Activated CD4-positive, alpha-beta T cell treated with anti-CD3 and anti-CD28 coated beads for 36 hours (primary cell): ENCODE data around the gene IQGAP2. TPM values are rescaled to one million over a fixed set of nuclear protein-coding genes. Genes with fewer than 3 reads are reported as not detected.
A peak's percentile ranks its signal among the peaks of the same experiment; 100 is the strongest.
"Not testable (repeated sequence)": the region's sequence is repeated elsewhere in the genome, so short reads cannot be mapped to it uniquely, and the experiment has no call there.

Experiments
- ATAC-seq: fragments of 200-7000 bp; cut with Tn5 transposase; one replicate; pipeline ENCODE4 v1.10.0; 2021; ENCODE audit warnings: mild to moderate bottlenecking, moderate library complexity
- CTCF ChIA-PET: fragments of 350-600 bp; sonication (Branson Sonifier 250); formaldehyde crosslinking; loops from one replicate; lab custom pipeline; 2021; ENCODE audit warnings: antibody characterized with exemption; lab: Charles Lee
- POLR2A ChIA-PET: fragments of 350-600 bp; sonication (Branson Sonifier 250); formaldehyde crosslinking; loops from one replicate; lab custom pipeline; 2021; ENCODE audit warnings: antibody characterized with exemption, inconsistent platforms; lab: Charles Lee
- DNase-seq: peaks from one replicate; pipeline ENCODE4 v3.0.0-alpha.2; 2020
- H3K27ac Mint-ChIP-seq: one replicate; pipeline ENCODE4 v1.8.0; 2021; ENCODE audit warnings: mixed read lengths
- H3K27me3 Mint-ChIP-seq: one replicate; pipeline ENCODE4 v1.8.0; 2021; ENCODE audit warnings: mixed read lengths
- H3K36me3 Mint-ChIP-seq: one replicate; pipeline ENCODE4 v1.8.0; 2021; ENCODE audit warnings: low read depth, mixed read lengths
- H3K4me1 Mint-ChIP-seq: one replicate; pipeline ENCODE4 v1.8.0; 2021; ENCODE audit warnings: mixed read lengths
- H3K4me3 Mint-ChIP-seq: one replicate; pipeline ENCODE4 v1.8.0; 2021; ENCODE audit warnings: mild to moderate bottlenecking, moderate library complexity, mixed read lengths
- H3K9me3 Mint-ChIP-seq: one replicate; pipeline ENCODE4 v1.8.0; 2021; ENCODE audit warnings: low read depth, mixed read lengths
- intact Hi-C, 2 experiments: fragments of 100-400 bp; cut with DNase I in 1 of 2; cut with micrococcal nuclease in 1 of 2; formaldehyde crosslinking; loops; one replicate each; pipeline versions ENCODE4 v1.14.2 to v1.15.1; 2022 to 2024; cut with DNase I, micrococcal nuclease
- total RNA-seq, 2 experiments: library from RNA; stranded (reverse); gene quantifications; one replicate each; pipeline ENCODE4 v1.2.3, GENCODE V29; 2021

IQGAP2 gene
- 10 to 100 TPM; 62.7 to 82.7 TPM for total RNA-seq

GRCh38 chr5:76402886-76403765 lies at the start of gene IQGAP2:
Gene IQGAP2, plus strand, starts transcription at chr5:76403285. Its CDS starts 261 bp downstream, at chr5:76403546.
- H3K9me3 Mint-ChIP-seq: no peaks in the 10 kb centered on the region

GRCh38 chr5:76356887-76357286 lies 46.2 kb upstream of the IQGAP2 start:
- intact Hi-C loops: no loop called here
- ATAC-seq (no peak), DNase-seq (no peak)
- Mint-ChIP-seq H3K27ac (no peak overlapping the region), H3K4me1 (no peaks in the 10 kb centered on the region), H3K4me3 (no peak overlapping the region), H3K27me3 (no peaks in the 10 kb centered on the region), H3K9me3 (no peaks in the 10 kb centered on the region), H3K36me3 (no peaks in the 10 kb centered on the region)
- POLR2A ChIA-PET: no interaction called here
- CTCF ChIA-PET: no interaction called here

More at GRCh38 chr5:76402886-76403765, at the start of gene IQGAP2:
- peak; percentile 62 for ATAC-seq
- Mint-ChIP-seq H3K27me3 (peaks cover 4% of the 10 kb centered on the region), H3K36me3 (peaks cover 7% of the 10 kb centered on the region), H3K4me3 (peak within 1 kb of the TSS; percentile 93), H3K4me1 (peaks cover 56% of the 10 kb centered on the region), H3K27ac (peak within 1 kb of the TSS; percentile 100)
- intact Hi-C loops: loop anchor here (1.0 to 5.0 kb wide), 17 partner anchors 35 to 1374 kb away; partner anchors contain the start of genes POC5 (in 2 of the 2), AGGF1 (in 1 of the 2), F2R (in 1 of the 2) and TBCA (in 1 of the 2)
- POLR2A ChIA-PET: interaction anchor here (0.6 to 3.7 kb wide), 13 partner anchors 58 to 1771 kb away, joined by 3 to 29 read pairs (median 5); no protein-coding TSS in a partner anchor
- peak; percentile 88 for DNase-seq
- CTCF ChIA-PET: interaction anchor here (0.5 to 3.8 kb wide), 29 partner anchors 9 to 1178 kb away, joined by 3 to 36 read pairs (median 3); no protein-coding TSS in a partner anchor

- ChIA-PET POLR2A (no interaction called here), CTCF (interaction anchor here (0.7 kb wide), 1 partner anchor 945 kb away, joined by 3 read pairs; no protein-coding TSS in a partner anchor)
- no peak overlapping the region for H3K4me3 Mint-ChIP-seq
- H3K4me1 Mint-ChIP-seq: peaks cover 17% of the 10 kb centered on the region
- no peaks in the 10 kb centered on the region for H3K36me3 Mint-ChIP-seq
- no peaks in the 10 kb centered on the region for H3K9me3 Mint-ChIP-seq
- DNase-seq: peak; percentile 20
- no peaks in the 10 kb centered on the region for H3K27me3 Mint-ChIP-seq
- ATAC-seq: no peak
- intact Hi-C loops: no loop called here
- H3K27ac Mint-ChIP-seq: peak overlapping the region; percentile 42
These were observed 39.5 kb upstream of the IQGAP2 start for GRCh38 chr5:76363352-76364225.

GRCh38 chr5:76364226-76364589 lies 38.9 kb upstream of the IQGAP2 start:
- DNase-seq: no peak
- H3K27me3 Mint-ChIP-seq: no peaks in the 10 kb centered on the region
- H3K4me1 Mint-ChIP-seq: peaks cover 23% of the 10 kb centered on the region
- H3K9me3 Mint-ChIP-seq: no peaks in the 10 kb centered on the region
- peak overlapping the region; percentile 42 for H3K27ac Mint-ChIP-seq
- H3K4me3 Mint-ChIP-seq: no peak overlapping the region
- intact Hi-C loops: no loop called here
- H3K36me3 Mint-ChIP-seq: no peaks in the 10 kb centered on the region
- ChIA-PET CTCF (interaction anchor here (0.7 kb wide), 1 partner anchor 946 kb away, joined by 3 read pairs; no protein-coding TSS in a partner anchor), POLR2A (no interaction called here)
- no peak for ATAC-seq

GRCh38 chr5:76365561-76365960 lies 37.5 kb upstream of the IQGAP2 start:
- DNase-seq: no peak
- Mint-ChIP-seq H3K27me3 (no peaks in the 10 kb centered on the region), H3K4me3 (no peak overlapping the region), H3K9me3 (no peaks in the 10 kb centered on the region), H3K4me1 (peaks cover 26% of the 10 kb centered on the region), H3K27ac (no peak overlapping the region), H3K36me3 (no peaks in the 10 kb centered on the region)
- intact Hi-C loops: no loop called here
- CTCF ChIA-PET: no interaction called here
- POLR2A ChIA-PET: no interaction called here
- no peak for ATAC-seq

GRCh38 chr5:76366596-76366995 lies 36.5 kb upstream of the IQGAP2 start:
- Mint-ChIP-seq H3K27ac (no peak overlapping the region), H3K27me3 (no peaks in the 10 kb centered on the region), H3K9me3 (no peaks in the 10 kb centered on the region), H3K4me1 (peaks cover 26% of the 10 kb centered on the region), H3K36me3 (no peaks in the 10 kb centered on the region), H3K4me3 (no peak overlapping the region)
- no peak for DNase-seq
- ATAC-seq: no peak
- POLR2A ChIA-PET: no interaction called here
- CTCF ChIA-PET: no interaction called here
- intact Hi-C loops: no loop called here

- ATAC-seq (peak; percentile 97), DNase-seq (peak; percentile 57)
- CTCF ChIA-PET: interaction anchor here (1.5 kb wide), 1 partner anchor 14 kb away, joined by 5 read pairs; no protein-coding TSS in a partner anchor
- no peak overlapping the region for H3K4me3 Mint-ChIP-seq
- POLR2A ChIA-PET: interaction anchor here (1.0 kb wide), 1 partner anchor 214 kb away, joined by 7 read pairs; no protein-coding TSS in a partner anchor
- H3K27ac Mint-ChIP-seq: peak overlapping the region; percentile 85
- no peaks in the 10 kb centered on the region for H3K36me3 Mint-ChIP-seq
- H3K27me3 Mint-ChIP-seq: no peaks in the 10 kb centered on the region
- peaks cover 32% of the 10 kb centered on the region for H3K4me1 Mint-ChIP-seq
- intact Hi-C loops: loop anchor here (1.0 kb wide), 2 partner anchors 35 to 98 kb away; no protein-coding TSS in a partner anchor
- no peaks in the 10 kb centered on the region for H3K9me3 Mint-ChIP-seq
These were observed 35.3 kb upstream of the IQGAP2 start for GRCh38 chr5:76367623-76368371.

GRCh38 chr5:76368941-76369340 lies 34.1 kb upstream of the IQGAP2 start:
- Mint-ChIP-seq H3K27me3 (no peaks in the 10 kb centered on the region), H3K27ac (peak overlapping the region; percentile 84), H3K9me3 (no peaks in the 10 kb centered on the region), H3K36me3 (no peaks in the 10 kb centered on the region), H3K4me1 (peaks cover 31% of the 10 kb centered on the region), H3K4me3 (no peak overlapping the region)
- POLR2A ChIA-PET: no interaction called here
- intact Hi-C loops: loop anchor here (1.0 kb wide), 2 partner anchors 33 to 100 kb away; no protein-coding TSS in a partner anchor
- DNase-seq (no peak), ATAC-seq (no peak)
- CTCF ChIA-PET: interaction anchor here (1.4 to 1.5 kb wide), 2 partner anchors 13 to 23 kb away, joined by 3 to 5 read pairs; no protein-coding TSS in a partner anchor

- H3K9me3 Mint-ChIP-seq, H3K27me3 Mint-ChIP-seq, POLR2A ChIA-PET, H3K27ac Mint-ChIP-seq, H3K4me3 Mint-ChIP-seq, intact Hi-C loops, H3K36me3 Mint-ChIP-seq, ATAC-seq: not testable (repeated sequence)
- peaks cover 29% of the 10 kb centered on the region for H3K4me1 Mint-ChIP-seq
- DNase-seq: peak; percentile 28
- CTCF ChIA-PET: interaction anchor here (1.4 kb wide), 1 partner anchor 24 kb away, joined by 3 read pairs; no protein-coding TSS in a partner anchor
These were observed 33.4 kb upstream of the IQGAP2 start for GRCh38 chr5:76369668-76370067.

GRCh38 chr5:76371960-76372322 lies 31.1 kb upstream of the IQGAP2 start:
- no peak for DNase-seq
- POLR2A ChIA-PET: interaction anchor here (1.2 kb wide), 1 partner anchor 44 kb away, joined by 3 read pairs; no protein-coding TSS in a partner anchor
- H3K27ac Mint-ChIP-seq: no peak overlapping the region

More at GRCh38 chr5:76371960-76372322, 31.1 kb upstream of the IQGAP2 start:
- Mint-ChIP-seq H3K27me3 (no peaks in the 10 kb centered on the region), H3K36me3 (no peaks in the 10 kb centered on the region), H3K9me3 (no peaks in the 10 kb centered on the region), H3K4me3 (no peak overlapping the region), H3K4me1 (peaks cover 29% of the 10 kb centered on the region)
- ATAC-seq: no peak
- CTCF ChIA-PET: interaction anchor here (0.6 kb wide), 1 partner anchor 1261 kb away, joined by 3 read pairs; no protein-coding TSS in a partner anchor
- intact Hi-C loops: no loop called here
